Activated gamma-delta T cell treated with anti-CD3 and anti-CD28 coated beads, Interleukin-2, amount 50 U/mL, for 16 hours (primary cell): ENCODE measurements around the gene MLPH.
"Not testable (repeated sequence)": the region's sequence is repeated elsewhere in the genome, so short reads cannot be mapped to it uniquely, and the experiment has no call there.

ENCODE experiments used
- DNase-seq: peaks from one replicate; pipeline ENCODE4 v3.0.0-alpha.2; 2020; ENCODE audit warnings: low read depth

The MLPH gene

DNA sequence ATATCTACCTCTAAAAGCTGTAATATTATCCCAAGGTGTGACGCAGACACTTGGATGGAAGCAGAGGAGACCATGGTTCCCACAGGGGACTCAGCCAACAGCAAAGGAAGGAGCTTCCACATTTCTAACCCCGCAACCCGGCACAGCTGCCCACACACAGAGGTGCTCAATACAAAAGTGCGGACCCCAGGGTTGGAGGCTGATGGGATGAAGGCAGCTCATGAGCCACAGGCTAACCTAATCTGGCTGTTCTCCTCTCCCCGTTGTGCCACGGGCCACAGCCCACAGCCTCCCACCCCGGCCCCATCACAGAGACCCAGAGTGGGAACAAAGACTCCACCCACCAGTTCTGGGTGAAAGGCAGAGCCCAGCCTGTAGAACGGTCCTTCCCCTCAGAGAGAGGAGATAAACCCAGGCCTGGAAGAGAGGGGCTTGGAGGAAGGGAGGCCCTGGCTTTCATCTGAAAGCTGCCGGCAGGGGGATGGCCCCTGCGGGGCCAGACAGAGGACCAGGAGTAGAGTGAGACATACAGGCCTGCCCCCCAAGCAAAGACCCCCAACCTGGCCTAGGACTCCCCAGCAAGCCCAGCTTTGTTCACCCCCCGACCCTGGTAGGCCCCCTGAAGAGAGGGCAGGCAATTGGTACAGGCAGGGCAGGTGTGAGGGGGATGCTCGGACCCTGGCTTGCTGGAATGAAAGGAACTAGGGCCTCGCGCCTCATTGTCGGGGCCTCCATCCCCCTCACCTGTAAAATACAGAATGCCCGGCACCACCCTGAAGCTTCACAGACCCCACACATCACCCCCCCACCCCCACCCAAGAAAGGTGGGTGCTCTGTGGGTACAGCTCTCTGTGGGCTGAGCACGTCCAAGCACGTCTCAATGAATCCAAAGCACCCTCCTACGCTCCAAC is 96.6 kb downstream of the MLPH start:
- DNase-seq: no peak

DNA sequence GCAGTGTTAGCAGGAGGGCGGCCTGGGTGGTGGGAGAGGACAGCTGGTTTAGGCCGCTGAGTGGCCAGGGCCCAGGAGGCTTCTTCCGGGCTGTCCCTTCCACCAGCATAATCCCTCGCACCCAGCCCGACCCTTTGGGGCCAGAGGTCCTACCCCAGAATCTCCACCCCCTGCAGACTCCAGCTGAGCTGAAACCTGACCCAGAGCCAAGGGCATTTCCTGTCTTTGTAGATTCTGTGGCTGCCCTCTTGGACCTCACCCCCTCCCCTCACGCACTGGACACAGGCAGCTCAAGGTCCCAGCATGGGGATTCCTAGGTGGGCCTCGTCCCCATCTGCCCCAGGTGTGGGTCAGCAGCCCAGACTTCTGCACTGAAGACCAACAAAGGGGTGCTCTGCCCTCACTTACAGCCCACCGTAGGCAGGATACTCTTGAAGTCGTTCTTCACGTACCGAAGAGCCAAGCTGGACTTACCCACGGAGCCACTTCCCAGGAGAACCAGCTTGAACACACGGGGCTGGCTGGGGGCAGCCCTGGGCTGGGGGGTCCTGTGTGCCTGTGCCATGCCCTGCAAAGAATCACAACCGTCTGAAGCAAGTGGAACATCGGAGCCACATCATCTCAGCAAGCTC is 98.7 kb downstream of the MLPH start:
- no peak for DNase-seq

DNA sequence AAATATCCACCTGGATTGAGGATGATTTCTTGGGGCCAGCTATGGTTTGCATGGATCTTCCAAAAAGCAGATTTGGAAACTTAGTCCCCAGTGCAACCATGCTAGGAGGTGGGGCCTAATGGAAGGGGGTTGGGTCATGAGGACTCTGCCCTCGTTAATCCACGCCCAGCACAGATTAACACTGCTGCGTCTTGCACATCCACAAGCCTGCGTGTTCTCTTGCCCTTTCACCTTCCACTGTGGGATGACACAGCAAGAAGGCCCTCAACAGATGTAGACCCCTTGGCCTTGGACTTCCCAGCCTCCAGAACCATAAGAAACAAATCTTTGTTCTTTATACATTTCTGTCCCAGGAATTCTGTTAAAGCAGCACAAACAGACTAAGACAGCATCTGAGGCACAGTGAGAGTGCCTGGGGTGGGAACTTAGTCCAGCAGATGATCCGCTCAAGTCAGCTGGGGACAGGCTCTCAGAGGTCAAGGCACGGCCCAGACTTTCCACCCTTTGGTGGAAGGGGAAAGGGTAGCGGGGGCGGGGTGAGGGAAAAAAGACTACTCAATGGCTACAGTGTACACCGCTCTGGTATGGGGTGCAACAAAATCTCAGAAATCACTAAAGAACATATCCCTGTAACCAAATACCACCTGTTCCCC is 101.1 kb downstream of the MLPH start:
- DNase-seq: no peak

DNA sequence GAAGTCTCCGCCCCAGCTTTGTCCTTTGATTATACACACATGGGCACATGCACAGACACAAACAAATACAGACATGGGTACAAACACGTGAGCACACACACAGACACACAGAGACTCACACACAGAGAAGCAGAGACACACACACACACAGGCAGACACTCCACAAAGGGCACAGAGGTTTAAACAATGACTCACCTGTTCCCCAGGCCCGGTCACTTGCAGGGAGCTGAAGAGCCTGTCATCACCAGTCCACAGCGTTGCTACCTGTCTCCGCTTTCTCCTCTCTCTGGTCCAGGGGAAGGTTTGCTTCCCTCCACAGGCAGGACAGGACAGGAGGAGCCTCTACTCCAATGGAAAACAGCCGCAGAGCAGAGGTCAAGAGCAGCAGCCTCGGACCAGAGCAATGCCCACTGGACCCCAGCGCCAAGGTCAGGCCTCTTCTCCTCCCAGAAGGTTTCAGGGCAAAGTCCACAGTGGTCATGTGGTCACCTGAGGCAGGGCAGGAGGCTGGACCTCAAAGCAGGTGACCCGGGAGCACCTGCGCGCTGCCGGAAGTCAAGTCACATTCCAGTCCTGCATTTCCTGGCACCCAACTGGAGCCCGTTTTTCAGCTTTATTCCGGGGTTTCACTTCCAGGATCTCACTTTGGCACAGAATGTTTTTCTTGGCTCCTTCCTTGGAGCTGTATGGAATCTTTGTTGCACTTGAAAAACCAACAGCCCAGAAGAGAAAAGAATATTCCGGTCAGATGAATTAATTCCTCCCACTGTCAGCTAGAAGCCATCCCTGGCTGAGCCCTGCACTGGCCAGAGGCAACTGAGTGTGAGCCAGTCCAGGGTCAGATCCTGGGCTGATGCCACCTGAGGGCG is 103.5 kb downstream of the MLPH start, which contains the start of gene RAB17:
Gene RAB17, minus strand, starts transcription at position 463 of the 869 bp plus-strand sequence. CDS start 4,580 bp downstream, outside the sequence.
- DNase-seq: no peak

DNA sequence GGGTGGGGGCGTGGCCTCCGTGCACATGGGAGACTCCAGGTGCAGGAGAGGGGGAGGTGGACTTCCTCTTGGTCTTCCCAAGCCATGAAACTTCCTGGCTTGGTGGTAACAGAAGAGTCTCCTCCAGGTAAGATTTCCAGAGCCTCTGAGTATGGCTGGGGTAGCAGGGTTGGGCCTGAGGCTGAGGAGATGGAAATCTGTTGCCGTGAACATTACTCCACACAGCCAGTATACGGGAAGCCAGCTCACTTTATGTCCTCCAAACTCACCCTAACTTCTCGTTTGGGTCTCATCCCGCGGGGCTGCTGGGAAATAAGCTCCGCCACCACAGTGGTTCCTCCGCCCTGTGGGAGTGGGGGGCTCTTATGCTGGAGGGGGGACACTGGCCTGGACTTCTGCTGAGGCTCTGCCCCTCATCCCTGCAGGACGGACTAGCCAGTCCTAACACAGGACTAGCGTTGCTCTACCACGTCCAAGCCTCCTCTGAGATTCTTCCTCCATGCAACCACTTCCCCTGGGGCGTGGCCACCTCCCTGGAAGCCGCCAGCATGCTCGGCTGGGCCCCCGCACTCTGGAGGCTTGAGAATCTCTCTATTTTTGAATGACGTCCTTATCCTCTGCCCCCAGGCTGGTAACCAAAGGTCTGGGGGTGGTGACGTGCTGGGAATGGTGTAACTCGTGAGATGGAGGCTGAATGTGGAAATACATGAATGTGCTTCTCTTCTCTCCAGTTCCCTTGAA is 104.3 kb downstream of the MLPH start:
- DNase-seq: no peak

DNA sequence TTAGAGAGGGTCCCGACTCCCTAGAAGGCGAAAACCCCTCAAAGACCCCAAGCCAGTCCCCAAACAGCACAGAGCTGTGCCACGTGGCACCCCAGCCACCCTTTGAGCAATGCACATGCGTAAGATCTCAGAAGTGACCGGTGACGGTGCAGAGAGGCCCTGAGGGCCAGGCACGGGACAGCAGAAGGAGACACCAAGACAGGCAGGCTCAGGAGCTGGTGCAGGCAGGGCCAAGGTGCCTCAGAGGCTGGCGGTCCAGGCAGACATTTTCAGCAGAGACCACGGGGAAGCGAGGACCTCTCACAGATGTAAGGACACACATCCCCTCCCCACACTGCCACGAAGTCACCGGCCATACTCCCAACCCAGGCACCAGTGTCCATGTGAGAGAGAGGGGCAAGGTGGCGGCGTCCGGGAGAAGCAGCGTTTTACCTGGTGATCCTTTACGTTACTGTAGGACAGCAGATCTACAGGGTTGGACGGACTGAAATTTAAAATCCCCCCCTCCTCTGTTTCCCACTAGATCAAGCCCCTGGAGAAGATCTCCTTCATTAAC is 105.5 kb downstream of the MLPH start:
- no peak for DNase-seq

DNA sequence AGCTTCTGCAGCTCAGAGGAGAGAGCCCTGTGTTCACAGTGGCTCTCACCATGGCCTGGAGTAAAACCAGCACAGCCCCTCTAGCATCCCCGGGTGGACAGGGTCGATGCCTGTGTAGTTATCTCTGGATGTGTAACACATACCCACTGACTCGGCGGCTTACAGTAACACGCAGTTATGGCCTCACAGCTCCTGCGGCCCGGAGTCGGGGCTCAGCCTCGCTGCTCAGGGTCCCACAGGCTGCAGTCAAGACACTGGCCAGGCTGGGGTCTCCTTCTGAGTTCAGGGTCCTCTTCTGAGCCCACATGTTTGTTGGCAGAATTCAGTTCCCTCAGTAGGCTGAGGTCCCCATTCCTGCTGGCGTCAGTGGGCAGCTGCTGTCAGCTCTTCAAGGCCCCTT is 106.0 kb downstream of the MLPH start:
- no peak for DNase-seq

DNA sequence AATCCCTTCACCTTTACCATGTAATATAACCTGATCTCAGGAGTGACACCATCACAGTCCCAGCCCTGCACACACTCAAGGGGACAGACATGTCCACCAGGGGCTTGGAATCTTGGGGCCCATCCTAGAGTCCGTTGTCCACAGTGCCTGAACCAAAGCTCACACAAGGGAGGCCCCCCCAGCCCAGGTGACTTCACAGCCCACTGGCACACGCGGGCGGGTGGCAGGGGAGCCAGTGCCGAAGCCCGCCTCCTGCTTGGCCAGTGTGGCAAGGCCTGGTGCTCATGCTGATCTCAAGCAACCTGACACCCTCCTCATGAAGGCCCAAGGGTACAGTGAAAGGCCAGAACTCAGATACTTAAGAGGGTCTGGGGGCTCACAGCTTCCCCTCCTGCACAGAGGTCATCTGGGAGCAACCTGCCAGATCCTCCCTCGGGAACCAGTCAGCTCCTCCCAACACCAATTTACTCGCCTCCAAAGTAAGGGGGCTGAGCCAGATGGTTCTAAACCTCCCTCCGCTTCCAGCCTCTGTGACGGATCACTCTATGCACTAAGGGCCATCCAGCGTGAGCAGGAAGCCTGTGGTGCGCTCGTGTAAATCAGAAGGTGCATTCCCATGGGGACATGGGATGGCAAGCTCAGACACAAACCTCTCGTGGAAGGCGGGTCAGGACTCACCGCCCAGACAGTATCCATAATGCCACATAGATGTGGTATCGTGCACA is 106.7 kb downstream of the MLPH start:
- DNase-seq: no peak

DNA sequence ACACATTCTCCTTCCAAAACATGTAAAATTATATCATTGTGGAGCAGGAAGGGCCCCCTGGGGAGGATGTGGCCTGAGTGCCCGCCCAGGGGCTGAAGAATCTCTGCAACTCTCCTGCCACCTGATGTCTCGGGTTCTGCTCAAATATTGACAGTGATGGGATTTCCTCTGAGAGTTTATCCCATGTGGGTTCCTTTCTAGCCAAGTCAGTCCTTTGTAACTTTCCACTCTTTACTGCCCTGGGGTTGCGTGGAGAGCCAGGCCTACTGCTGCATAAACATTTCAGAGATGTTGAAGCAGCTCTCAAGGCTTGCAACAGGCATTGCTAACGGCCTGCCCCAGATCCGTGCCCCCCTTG is 107.4 kb downstream of the MLPH start:
- no peak for DNase-seq

DNA sequence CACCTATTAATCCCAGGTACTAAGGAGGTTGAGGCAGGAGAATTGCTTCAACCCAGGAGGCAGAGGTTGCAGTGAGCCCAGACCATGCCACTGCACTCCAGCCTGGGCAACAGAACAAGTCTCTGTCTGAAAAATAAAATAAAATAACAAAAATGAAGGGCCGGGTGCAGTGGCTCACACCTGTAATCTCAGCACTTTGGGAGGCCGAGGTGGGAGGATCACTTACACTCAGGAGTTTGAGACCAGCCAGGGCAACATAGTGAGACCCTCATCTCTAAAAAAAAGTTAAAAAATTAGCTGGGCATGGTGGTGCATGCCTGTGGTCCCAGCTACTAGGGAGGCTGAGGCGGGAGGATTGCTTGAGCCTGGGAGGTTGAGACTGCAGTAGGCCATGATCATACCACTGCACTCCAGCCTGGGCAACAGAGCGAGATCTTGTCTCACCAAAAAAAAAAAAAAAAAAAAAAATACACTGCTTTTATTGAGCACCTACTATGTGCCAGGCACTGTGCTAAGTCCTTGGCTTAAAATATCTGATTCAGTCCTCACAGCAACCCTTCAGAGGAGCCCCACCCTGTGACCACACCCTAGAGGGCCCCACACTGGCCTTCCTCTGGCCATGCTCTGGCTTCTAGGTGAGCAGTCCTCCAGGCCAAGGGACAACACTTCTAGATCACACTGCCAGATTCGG is 108.9 kb downstream of the MLPH start:
- DNase-seq: not testable (repeated sequence)

DNA sequence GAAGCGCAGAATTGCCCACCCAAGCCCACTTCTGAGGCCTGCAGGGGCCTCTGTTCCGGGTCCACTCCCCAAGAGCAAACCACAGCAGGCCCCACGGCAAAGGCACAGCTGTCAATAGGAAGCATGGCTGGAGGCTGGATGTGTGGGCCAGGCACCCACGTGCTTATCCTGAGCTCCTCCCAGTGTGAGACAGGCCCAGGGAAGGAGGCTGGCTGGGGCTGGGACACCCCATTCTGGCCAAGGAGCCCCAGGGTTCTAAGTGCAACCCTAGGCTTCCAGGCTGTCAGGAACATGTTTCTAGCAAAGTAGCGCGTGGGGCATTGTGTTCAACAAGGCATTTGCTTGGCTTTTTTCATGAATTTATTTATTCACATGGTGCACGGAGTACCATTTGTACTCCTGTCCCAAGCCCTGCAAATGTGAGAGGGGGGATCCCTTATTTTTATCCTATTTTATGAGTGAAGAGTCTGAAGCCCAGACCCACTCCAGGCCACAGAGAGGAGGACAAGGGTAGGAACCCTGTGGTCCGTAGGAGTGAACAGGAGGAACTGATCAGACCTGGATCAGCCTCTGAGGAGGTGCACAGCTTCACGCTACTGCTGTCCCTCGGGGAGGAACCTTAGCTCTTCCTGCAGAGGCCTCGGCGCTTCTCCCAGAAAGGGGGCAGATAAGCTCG is 109.6 kb downstream of the MLPH start:
- DNase-seq: no peak

DNA sequence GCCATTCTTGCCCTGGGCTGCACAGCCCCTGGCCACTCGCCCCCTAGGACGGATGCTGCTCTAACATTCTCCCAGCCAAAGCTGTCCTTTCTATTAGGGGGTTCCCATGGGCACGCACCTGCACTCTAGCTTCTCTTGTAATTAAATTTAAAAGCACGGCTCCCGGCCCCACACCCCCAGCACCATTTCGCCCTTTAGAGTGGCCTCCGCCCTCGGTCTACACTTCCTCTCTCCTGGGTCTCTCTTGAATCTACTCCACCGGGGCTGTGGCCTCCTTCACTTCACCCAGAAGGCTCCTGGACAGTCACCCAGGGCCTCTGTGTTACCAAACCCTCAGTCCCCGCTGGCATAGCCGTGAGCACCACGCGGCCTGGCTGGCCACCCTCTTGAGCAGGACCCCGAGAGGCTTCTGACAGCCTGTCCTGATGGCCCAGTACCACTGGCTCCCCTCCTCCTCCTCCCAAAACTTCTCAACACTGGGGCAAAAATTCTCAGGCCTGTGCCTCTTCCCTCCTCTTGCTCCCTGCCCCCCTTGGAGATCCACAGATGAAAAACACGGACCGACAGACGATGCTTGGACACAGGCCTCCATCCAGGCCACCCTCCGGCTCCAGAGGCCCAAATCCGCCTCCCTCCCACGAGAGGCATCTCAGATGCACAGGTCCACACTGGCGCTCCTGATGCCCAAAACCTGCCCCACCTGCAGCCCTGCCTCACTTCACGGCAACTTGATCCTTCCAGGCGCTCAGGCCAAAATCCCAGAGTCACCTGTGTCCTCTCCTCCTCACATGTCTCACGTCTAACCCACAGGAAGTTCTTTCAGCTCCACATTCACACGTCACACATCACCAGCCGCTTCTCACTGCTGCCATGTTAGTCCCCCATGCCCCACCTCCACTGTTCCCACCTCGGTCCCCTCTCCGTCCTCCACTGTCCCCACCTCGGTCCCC is 110.4 kb downstream of the MLPH start:
- no peak for DNase-seq

DNA sequence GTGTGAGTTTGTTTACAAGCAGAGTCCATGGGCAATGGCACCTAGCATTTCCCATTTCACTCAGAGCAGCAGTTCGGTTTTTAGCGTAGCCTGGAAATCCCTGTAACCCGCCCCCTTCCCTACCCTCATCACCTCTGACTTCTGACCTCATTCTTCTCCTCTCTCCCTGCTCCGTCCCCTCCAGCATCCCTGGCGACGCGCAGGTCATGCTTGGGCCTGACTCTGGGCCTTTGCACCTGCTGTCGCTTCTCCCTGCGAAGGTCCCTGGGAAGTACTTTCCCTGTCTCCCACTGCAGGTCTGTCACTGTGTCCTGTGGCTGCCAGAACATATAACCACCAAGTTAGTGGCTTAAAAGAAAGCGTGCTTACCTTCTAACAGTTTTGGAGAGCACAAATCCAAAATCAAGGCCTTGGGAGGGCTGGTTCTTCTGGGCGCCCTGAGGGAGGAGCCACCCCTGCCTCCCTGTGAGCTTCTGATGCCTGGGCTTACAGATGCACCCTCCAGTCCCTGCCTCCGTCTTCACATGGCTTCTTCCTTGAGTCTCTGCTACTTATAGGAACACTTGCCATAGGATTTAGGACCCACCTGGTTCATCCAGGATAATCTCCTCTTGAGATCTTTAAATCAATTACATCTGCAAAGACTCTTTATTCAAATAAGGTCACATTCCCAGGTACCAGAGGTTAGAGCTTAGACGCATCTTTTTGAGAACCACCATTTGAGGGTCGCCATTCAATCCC is 111.6 kb downstream of the MLPH start:
- DNase-seq: no peak

DNA sequence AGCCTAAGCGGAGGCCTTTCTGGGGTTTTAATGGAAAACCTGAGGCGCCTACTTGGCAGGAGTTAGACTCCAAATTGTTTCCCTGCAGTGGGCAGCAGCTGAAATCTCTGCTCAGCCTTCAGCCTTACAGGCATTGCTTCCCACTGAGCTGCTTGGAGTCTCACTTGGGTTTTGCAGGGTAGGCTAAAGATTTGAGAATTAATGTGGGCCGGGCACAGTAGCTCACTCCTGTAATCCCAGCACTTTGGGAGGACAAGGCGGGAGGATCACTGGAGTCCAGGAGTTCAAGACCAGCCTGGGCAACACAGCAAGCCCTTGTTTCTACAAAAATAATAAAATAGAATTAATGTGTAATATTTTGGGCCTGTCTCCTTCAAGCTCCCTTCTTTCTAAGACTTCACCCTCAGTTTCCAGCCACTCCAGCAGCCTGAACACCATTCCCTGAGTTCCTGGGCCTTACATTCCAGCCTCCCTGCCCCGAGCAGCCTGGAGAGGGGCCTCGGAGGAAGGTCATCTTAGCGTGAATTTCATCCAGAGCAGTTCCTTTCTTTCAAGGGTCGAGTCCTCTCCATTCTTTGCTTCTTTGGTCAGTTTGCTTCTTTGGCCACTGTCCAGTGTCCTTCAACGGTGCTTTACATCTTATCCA is 112.5 kb downstream of the MLPH start:
- no peak for DNase-seq

DNA sequence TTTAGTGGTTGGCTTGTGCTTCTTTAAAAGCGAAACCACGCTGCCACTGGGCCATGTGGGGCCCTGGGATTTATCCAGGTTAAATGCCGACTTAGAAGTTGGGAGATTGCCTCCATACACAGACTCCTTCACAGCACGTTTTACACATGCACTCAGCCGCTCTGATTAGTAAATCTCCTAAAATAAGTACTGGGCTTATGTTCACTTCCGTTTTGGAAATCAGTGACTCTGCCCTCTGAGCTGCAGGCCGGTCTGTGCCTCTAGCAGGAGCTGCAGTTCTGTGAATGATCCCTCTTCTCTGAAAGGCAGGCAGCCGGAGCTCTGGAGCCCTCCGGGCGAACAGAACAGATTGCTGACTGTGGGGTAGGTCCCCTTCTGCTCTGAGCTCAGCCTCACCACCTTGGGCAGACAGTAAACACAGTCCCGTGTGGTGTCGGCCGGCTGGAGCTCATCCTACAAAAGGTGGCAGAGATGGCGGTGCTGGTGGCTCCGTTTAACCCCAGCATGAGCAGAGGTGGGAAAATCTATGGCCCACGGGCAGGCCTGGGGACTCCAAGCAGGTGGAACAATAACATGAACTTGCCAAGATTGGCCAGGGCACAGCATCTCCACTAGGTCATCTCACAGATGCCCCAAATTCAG is 113.3 kb downstream of the MLPH start:
- DNase-seq: no peak

DNA sequence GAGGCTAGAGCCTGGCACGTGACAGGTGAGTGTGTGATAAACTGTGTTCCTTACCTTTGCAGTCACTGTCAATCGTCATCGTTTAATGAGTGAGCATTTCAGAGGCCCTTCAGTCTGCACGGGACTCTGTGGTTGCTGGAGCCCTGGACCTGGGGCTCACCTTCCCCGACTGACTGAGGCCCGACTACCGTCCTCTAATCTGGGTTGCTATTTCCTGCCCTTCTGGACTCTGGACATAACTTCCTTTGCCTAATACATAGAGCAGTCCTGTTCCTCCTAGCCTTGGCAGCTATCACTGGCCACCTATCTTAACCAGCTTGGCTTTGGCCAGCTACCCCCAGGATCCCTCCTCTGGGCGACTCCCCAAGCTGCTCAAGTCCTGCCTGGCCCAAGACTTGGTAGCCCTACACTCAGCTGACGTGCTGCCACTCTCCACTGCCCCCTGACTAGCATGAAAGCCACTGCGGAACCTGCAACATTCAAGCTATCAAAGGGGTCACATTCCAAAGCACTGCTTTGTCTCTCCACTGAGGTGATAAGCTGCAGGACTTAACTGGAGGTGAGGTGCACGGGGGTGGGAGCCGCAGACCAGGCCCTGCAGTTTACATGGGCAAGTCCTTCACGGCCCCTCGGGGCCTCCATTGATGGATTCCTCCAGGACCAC is 114.5 kb downstream of the MLPH start:
- no peak for DNase-seq
